Hepatocyte (in vitro differentiated cells): ENCODE measurements around the gene PHLPP1. TPM values are rescaled to one million over a fixed set of nuclear protein-coding genes. Genes with fewer than 3 reads are reported as not detected.
A peak's percentile ranks its signal among the peaks of the same experiment; 100 is the strongest.

ENCODE experiments used
- DNase-seq: peaks from one replicate; pipeline ENCODE4 v3.0.0-alpha.2; 2016; ENCODE audit warnings: low spot score
- H2AFZ ChIP-seq: fragments of 200-600 bp; sonication (generic); 2 replicates; pipeline ENCODE4 v1.6.0; 2016; ENCODE audit warnings: antibody characterized with exemption, mild to moderate bottlenecking
- H3K27ac ChIP-seq: fragments of 200-600 bp; sonication (generic); 2 replicates; pipeline ENCODE4 v1.5.1; 2016; ENCODE audit warnings: mild to moderate bottlenecking
- H3K27me3 ChIP-seq: fragments of 200-600 bp; sonication (generic); 2 replicates; pipeline ENCODE4 v1.6.1; 2016
- H3K36me3 ChIP-seq: fragments of 200-600 bp; sonication (generic); replicated peaks from 2 replicates; pipeline ENCODE4 v1.5.1; 2016; ENCODE audit warnings: low read depth; ENCODE audit not compliant: insufficient read depth
- H3K4me1 ChIP-seq: fragments of 200-600 bp; sonication (generic); 2 replicates; pipeline ENCODE4 v1.5.1; 2016; ENCODE audit warnings: mild to moderate bottlenecking, moderate library complexity; ENCODE audit not compliant: insufficient read depth
- H3K4me2 ChIP-seq: fragments of 200-600 bp; sonication (generic); 2 replicates; pipeline ENCODE4 v1.6.0; 2016
- H3K4me3 ChIP-seq: fragments of 200-600 bp; sonication (generic); 2 replicates; pipeline ENCODE4 v1.5.1; 2016; ENCODE audit warnings: mild to moderate bottlenecking
- H3K79me2 ChIP-seq: fragments of 200-600 bp; sonication (generic); 2 replicates; pipeline ENCODE4 v1.6.0; 2017; ENCODE audit warnings: mild to moderate bottlenecking
- H3K9me2 ChIP-seq: fragments of 200-600 bp; sonication (generic); replicated peaks from 2 replicates; pipeline ENCODE4 v1.6.0; 2017; ENCODE audit warnings: mild to moderate bottlenecking; ENCODE audit not compliant: insufficient read depth
- H3K9me3 ChIP-seq: fragments of 200-600 bp; sonication (generic); 2 replicates; pipeline ENCODE4 v1.5.1; 2016; ENCODE audit warnings: low read depth, mild to moderate bottlenecking
- H4K20me1 ChIP-seq: fragments of 200-600 bp; sonication (generic); 2 replicates; pipeline ENCODE4 v1.6.0; 2016; ENCODE audit warnings: mild to moderate bottlenecking; ENCODE audit not compliant: insufficient read depth, poor library complexity, severe bottlenecking
- EZH2 ChIP-seq: fragments of 200-600 bp; sonication (generic); IDR thresholded peaks from 2 replicates; pipeline ENCODE4 v1.6.1; 2016; ENCODE audit warnings: antibody characterized with exemption, mild to moderate bottlenecking, borderline replicate concordance
- EZH2phosphoT487 ChIP-seq: fragments of 200-600 bp; sonication (generic); IDR thresholded peaks from one replicate; pipeline ENCODE4 v1.6.1; 2018; ENCODE audit warnings: antibody characterized with exemption, mild to moderate bottlenecking, low read depth, moderate library complexity; ENCODE audit not compliant: unreplicated experiment, severe bottlenecking
- whole genome bisulfite sequencing: methylation state at CpG from one replicate; pipeline ENCODE4 v1.1.6; 2016; ENCODE audit warnings: low lambda C conversion rate; ENCODE audit errors: missing lambda C conversion rate; 5-methylcytosine and 5-hydroxymethylcytosine counted together
- polyA plus RNA-seq: library from polyadenylated mRNA; unstranded; fragments of >200 nt; fragmentation: Nextera tagmentation; extraction: Ambion mirVana; gene quantifications from 2 replicates; pipeline ENCODE4 v1.2.1, GENCODE V29; 2016
- total RNA-seq: library from RNA; depleted of rRNA; stranded (reverse); fragments of >200 nt; gene quantifications from 2 replicates; pipeline ENCODE4 v1.2.3, GENCODE V29; 2014
- TF ChIP-seq, protein P1 (sequence below): fragments of 200-600 bp; sonication (generic); IDR thresholded peaks from 2 replicates; pipeline ENCODE4 v1.5.1; 2016; ENCODE audit warnings: antibody characterized with exemption, mild to moderate bottlenecking; ENCODE audit not compliant: poor library complexity

The PHLPP1 gene
- total and polyA plus RNA-seq, 2 experiments from 2014 or later = 7.3 to 14.3 TPM

DNA sequence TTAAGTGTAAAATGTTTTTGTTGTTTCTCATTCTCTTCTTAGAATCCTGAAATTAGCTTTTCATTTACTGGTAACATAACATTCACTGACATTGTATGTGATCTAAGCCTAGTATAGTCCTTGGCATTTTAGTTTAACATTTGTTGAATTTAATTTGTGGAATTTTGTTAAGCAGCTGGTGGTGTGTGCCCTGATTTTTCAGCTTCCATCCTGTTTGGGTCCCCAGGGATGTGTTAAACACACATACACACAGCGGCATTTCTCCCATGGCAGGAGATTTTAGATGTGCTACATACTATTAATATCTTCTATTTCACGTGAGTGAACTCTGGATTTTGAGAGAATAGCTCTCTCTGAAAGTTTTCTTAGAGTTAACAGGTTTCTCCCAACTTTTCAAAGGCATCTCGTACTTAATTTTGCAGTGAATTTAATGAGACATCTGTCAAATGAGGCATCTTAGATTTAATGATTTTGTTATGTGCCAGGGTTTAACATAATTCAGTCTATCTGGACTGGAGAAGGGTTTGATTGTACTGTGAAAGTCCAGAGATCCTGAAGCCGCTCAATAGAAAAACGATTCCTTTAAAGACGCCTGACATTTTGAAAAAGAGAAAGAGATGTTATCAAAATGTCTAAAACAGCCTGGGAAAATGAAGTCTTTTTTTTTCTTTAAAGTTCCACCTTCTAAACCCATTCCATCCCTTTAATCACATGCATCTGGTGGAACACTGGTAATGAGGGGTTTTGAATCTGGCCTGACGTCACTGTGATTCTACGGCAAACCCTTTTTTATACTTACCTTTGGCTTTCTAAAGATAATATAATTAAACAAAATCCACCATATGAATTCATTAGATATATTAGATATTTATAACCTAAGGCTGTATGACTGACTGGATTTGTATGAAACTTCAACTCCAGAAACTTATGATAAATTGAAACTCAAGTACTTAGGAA is 6.8 kb downstream of the PHLPP1 start:
- H3K27me3 ChIP-seq = no peaks in the 10 kb centered on the region
- WGBS = 68% methylated on average over 8 of the region's 8 CpGs
- no peak overlapping the region for H3K27ac ChIP-seq
- DNase-seq = no peak
- TF ChIP-seq, protein P1, sequence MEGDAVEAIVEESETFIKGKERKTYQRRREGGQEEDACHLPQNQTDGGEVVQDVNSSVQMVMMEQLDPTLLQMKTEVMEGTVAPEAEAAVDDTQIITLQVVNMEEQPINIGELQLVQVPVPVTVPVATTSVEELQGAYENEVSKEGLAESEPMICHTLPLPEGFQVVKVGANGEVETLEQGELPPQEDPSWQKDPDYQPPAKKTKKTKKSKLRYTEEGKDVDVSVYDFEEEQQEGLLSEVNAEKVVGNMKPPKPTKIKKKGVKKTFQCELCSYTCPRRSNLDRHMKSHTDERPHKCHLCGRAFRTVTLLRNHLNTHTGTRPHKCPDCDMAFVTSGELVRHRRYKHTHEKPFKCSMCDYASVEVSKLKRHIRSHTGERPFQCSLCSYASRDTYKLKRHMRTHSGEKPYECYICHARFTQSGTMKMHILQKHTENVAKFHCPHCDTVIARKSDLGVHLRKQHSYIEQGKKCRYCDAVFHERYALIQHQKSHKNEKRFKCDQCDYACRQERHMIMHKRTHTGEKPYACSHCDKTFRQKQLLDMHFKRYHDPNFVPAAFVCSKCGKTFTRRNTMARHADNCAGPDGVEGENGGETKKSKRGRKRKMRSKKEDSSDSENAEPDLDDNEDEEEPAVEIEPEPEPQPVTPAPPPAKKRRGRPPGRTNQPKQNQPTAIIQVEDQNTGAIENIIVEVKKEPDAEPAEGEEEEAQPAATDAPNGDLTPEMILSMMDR = no peak
- TF ChIP-seq EZH2 (no peak), EZH2phosphoT487 (no peak)
- no peak overlapping the region for H2AFZ ChIP-seq
- H3K9me3 ChIP-seq = no peaks in the 10 kb centered on the region
- peaks cover 91% of the 10 kb centered on the region for H3K79me2 ChIP-seq
- no peak overlapping the region for H3K4me2 ChIP-seq
- H3K9me2 ChIP-seq = no peaks in the 10 kb centered on the region
- peaks cover 11% of the 10 kb centered on the region for H3K4me1 ChIP-seq
- H4K20me1 ChIP-seq = peaks cover 12% of the 10 kb centered on the region
- H3K4me3 ChIP-seq = no peak overlapping the region
- no peaks in the 10 kb centered on the region for H3K36me3 ChIP-seq

DNA sequence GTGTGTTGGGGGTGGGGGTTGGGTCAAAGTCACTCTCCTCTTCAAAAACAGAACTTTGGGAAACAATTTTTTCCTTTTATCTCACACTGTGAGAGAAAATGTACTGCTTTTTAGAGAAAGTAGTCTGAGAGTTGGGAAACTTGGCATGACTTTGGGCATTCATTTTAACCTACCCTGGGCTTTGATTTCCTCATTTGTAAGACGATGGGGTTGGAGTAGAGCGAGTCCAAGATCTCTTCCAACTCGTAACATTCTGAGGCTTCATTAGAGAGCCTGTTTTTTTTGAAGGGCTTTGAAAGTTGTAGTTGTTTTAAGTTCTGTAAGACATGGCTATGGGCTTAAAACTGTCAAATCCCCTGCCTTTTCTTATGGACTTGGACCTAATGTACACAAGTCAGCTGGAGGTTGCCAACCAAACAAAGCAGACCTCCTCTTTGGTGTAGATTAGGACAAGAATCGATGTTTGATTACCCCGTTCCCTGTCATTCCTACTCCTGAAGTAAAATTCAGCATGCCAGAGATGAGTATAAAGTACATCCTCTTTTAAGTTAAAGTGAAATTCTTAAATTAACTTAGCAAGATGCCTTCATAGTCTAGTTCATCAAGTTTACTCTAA is 8.4 kb downstream of the PHLPP1 start:
- H4K20me1 ChIP-seq = peaks cover 9% of the 10 kb centered on the region
- DNase-seq = no peak
- H3K9me2 ChIP-seq = no peaks in the 10 kb centered on the region
- H3K4me1 ChIP-seq = peaks cover 11% of the 10 kb centered on the region
- WGBS = 46% methylated on average over 5 of the region's 5 CpGs
- H2AFZ ChIP-seq = no peak overlapping the region
- H3K79me2 ChIP-seq = peaks cover 95% of the 10 kb centered on the region
- no peak overlapping the region for H3K4me3 ChIP-seq
- H3K9me3 ChIP-seq = no peaks in the 10 kb centered on the region
- peak overlapping the region; percentile 63 for H3K4me2 ChIP-seq
- H3K27me3 ChIP-seq = no peaks in the 10 kb centered on the region
- peak overlapping the region; percentile 49 for H3K27ac ChIP-seq
- TF ChIP-seq EZH2 (no peak), EZH2phosphoT487 (no peak)
- TF ChIP-seq, protein P1 = no peak
- no peaks in the 10 kb centered on the region for H3K36me3 ChIP-seq

DNA sequence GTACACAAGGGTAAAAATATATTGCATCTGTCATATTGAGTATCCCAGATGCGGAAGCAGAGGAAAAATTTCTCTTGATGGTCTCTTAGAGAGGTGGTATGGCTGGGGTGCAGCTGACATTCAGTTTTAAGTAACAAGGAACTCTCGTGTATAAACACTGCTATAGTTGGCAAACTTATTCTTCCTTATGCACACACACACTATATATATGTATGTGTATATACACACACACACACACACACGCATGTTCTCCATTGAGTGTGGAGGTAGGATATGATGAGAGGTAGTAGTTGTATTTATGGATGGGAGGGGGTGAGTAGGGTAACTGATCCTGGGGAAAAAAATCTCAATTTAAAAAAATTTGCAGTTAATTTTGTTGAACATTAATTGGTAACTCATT is 10.6 kb downstream of the PHLPP1 start:
- WGBS = 96% methylated on average over 3 of the region's 3 CpGs

More for the DNA sequence above, 10.6 kb downstream of the PHLPP1 start:
- H3K4me3 ChIP-seq = no peak overlapping the region
- H3K4me1 ChIP-seq = peaks cover 9% of the 10 kb centered on the region
- H3K27ac ChIP-seq = no peak overlapping the region
- H3K9me2 ChIP-seq = no peaks in the 10 kb centered on the region
- no peaks in the 10 kb centered on the region for H3K27me3 ChIP-seq
- H2AFZ ChIP-seq = no peak overlapping the region
- no peaks in the 10 kb centered on the region for H3K9me3 ChIP-seq
- no peaks in the 10 kb centered on the region for H3K36me3 ChIP-seq
- H4K20me1 ChIP-seq = no peaks in the 10 kb centered on the region
- no peak for DNase-seq
- peaks cover 95% of the 10 kb centered on the region for H3K79me2 ChIP-seq
- TF ChIP-seq, protein P1 = no peak
- TF ChIP-seq EZH2 = no peak
- TF ChIP-seq EZH2phosphoT487 = no peak
- no peak overlapping the region for H3K4me2 ChIP-seq
